ENCODE data around the gene NEU1.
A peak's percentile ranks its signal among the peaks of the same experiment; 100 is the strongest.
"Not testable (repeated sequence)": the region's sequence is repeated elsewhere in the genome, so short reads cannot be mapped to it uniquely, and the experiment has no call there.

NEU1 gene

DNA sequence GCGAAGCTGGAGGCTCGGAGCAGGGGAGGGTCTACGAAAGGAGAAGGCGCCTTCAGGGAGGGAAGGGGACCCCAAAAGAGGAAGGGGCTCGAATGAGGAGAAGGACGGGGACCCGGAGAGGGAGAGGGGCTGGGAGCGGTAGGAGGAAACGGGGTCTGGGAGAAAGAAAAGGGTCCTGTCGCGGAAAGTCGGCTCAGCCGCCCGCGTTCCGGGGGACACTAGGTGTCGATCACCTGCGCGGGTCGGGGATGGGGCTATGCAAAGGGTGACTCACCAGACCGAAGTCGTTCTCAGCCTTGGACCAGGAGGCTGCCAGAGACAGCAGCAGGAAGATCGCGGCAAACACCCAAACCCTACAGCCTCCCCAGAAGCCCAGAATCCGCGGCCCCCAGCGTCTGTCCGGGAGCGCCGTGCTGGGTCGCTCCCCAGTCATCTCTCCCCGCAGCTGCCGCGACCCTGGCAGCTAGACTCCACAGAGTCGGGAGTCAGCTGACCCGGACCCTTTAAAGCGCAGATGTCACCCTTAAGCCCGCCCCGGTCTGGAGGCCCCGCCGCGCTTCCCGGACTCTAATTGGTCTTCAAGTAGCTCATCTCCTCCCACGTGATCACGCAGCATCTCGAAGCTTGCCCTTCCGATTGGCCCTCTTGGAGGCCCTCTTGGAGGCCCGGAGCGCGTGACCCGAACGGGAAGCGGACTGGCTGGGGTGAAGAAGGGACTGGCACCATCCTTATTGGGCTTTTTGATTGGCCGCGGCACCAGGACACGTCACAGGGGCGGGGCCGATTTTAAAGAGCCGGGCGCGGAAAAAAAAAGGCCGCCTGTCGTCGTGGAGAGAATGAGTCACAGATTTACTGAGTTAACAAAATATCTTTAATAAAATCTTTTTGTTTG is at the start of gene NEU1:
TSS of gene NEU1 (minus strand) at position 478 of the 892 bp plus-strand sequence. CDS start at position 433, 45 bp downstream.
- DNase-seq: peak; percentile 100

- DNase-seq: no peak
Observed at GRCh38 chr6:31911826-31912585, 49.4 kb upstream of the NEU1 start.

DNA sequence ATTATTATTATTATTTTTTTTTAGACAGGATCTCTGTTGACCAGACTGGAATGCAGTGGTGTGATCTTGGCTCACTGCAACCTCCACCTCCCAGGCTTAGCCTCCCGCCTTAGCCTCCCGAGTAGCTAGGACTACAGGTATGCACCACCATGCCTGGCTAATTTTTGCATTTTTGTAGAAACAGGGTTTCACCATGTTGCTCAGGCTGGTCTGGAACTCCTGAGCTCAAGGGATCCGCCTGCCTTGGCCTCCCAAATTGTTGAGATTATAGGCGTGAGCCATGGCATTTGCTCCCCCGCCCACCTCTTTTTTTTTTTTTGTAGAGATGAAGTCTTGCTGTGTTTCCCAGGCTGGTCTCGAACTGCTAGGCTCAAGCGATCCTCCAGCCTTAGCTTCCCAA is 46.7 kb upstream of the NEU1 start:
- not testable (repeated sequence) for DNase-seq

DNA sequence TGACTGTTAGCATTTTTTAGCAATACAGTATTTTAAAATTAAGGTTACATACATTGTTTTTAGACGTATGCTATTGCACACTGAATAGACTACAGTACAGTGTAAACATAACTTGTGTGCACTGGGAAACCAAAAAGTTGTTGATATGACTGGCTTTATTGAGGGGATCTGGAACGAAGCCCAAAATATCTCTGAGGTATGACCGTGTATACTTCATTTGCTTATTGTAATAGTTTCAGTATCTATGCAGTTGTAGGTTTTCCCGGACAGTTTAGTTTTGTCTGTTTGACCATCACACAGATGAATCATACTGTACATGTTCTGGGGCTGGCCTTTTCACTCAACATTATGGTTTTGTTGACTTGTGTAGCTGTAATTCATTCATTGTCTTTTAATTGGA is 46.2 kb upstream of the NEU1 start:
- no peak for DNase-seq

DNA sequence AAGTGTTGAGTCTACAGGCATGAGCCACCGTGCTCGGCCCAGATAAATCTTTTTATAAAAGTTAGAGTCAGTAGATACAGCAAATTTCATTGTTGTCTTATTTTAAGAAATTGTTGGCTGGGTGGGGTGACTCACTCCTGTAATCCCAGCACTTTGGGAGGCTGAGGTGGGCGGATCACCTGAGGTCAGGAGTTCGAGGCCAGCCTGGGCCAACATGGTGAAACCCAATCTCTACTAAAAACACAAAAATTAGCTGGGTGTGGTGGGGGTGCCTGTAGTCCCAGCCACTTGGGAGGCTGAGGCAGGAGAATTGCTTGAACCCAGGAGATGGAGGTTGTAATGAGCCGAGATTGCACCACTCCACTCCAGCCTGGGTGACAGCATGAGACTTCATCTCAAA is 45.6 kb upstream of the NEU1 start:
- not testable (repeated sequence) for DNase-seq

DNA sequence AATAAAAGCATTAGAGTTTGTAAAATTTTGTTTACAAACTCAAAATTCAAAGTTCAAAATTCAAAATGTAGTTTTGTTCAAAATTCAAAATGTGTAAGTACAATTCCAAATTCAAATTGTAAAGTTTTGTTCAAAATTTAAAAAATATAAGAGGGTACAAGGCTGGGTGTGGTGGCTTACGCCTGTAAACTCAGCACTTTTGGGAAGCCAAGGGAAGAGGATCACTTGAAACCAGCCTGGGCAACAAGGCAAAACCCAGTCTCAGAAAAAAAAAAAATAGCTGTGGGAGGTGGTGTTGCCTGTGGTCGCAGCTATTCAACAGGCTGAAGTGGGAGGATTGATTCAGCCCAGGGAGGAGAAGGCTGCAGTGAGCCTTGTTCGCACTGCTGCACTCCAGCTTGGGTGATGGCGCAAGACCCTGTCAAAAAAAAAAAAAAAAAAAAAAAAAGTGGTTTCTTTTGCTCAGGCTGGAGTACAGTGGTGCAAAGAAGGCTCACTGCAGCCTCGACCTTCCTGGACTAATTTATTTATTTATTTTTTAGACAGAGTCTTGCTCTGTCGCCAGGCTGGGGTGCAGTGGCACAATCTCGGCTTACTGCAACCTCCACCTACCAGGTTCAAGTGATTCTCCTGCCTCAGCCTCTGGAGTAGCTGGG is 44.7 kb upstream of the NEU1 start:
- no peak for DNase-seq

GRCh38 chr6:31906727-31907126 is 44.1 kb upstream of the NEU1 start:
- DNase-seq: not testable (repeated sequence)

GRCh38 chr6:31906122-31906521 is 43.5 kb upstream of the NEU1 start:
- DNase-seq: no peak

- DNase-seq: no peak
Observed at GRCh38 chr6:31905041-31905440, 42.4 kb upstream of the NEU1 start.

DNA sequence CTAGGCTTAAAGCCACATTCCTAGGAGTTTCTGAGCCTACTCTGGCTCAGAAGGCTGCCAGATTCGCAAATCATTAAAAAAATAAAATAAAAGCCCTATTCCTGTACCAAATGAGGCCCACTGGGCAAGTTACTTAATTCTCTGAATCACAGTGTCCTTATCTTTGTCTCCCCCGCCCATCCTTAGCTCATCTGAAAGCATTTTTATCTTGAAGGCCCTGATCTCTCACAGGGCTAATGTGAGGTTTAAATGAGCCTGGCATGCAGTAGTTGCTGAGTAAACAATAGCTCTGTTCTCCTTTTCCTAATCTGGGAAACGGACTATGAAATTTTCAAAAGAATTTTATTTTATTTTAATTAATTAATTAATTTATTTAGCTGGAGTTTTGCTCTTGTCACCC is 41.3 kb upstream of the NEU1 start:
- no peak for DNase-seq

GRCh38 chr6:31901953-31902643 is 39.5 kb upstream of the NEU1 start, which contains the start of gene ZBTB12:
ZBTB12 (minus strand) TSS chr6:31902086; CDS start chr6:31901305, 781 bp downstream.
- peak; percentile 92 to 94 for DNase-seq

GRCh38 chr6:31901415-31901952 is 38.9 kb upstream of the NEU1 start:
- no peak for DNase-seq

GRCh38 chr6:31900917-31901414 is 38.3 kb upstream of the NEU1 start:
- DNase-seq: peak in 1 of 2 experiments; percentile 17

DNA sequence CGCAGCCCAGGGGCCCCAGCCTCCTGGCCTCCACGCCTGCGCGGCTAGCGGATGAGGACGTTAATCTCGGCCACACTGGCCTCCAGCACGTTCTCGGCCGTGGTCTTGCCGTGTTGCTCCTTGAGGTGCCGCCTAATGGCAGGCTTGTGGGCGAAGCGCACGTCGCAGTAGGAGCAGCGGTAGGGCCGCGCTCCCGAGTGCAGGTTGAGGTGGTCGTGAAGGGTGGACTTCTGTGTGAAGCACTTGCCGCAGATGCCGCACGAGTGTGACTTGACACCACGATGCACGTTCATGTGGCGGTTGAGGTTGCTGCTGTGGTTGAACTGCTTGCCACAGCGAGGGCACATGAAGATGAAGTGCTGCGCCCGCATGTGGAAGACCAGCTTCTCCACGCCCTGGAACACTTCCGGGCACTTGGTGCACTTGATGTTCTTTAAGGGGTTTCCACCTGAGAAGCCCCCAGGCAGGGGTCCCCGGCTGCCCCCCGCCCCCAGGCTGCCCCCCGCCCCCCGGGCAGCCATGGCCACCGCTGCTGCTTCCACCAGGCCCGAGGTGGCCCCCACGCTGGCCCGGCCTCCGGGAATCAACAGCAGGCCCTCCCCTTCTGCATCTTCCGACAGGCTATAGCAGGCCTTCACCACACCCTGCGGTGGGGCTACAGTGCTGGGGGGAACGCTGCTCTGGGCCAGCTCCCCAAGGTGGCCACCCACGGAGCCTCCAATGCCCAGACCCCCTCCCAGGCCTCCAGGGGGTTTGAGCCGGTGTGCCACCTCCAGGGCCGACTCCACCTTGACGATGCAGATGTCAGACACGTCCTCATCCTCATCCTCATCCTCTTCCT is 37.5 kb upstream of the NEU1 start:
- DNase-seq: no peak

- no peak for DNase-seq
Observed at GRCh38 chr6:31899215-31899614, 36.6 kb upstream of the NEU1 start.

DNA sequence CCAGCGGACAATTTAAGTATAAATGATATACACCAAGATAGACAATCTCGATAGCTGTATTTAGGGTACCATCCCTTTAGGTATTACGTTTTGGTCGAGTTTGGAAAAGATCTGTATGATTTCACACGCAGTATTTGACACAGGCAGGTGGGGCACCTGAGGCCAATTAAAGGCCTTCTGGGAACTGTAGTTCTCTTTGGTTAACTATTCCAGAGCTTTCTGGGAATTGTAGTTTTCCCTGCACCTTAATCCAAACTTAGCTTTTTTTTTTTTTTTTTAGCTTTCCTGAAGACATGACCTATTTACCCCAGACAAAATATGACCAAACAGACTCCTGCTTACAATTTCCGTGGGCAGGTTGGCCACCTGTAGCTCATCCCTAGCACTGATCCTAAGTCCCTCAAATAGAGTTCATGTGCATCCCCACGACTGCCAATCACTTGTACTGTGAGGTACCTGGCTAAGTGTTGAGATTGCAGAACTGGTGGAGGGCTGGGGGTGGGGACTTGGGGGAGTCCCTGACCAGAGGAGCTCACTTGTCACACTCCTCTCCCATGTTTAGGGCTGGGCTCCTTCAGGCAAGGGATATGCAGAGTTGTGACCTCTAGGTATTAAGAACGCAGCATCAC is 35.9 kb upstream of the NEU1 start:
- DNase-seq: peak; percentile 37 to 47

- peak; percentile 70 to 78 for DNase-seq
Observed at GRCh38 chr6:31897612-31898382, 35.2 kb upstream of the NEU1 start, which contains the start of gene EHMT2. EHMT2 (minus strand) TSS chr6:31897698; CDS start chr6:31897677, 21 bp downstream.

DNA sequence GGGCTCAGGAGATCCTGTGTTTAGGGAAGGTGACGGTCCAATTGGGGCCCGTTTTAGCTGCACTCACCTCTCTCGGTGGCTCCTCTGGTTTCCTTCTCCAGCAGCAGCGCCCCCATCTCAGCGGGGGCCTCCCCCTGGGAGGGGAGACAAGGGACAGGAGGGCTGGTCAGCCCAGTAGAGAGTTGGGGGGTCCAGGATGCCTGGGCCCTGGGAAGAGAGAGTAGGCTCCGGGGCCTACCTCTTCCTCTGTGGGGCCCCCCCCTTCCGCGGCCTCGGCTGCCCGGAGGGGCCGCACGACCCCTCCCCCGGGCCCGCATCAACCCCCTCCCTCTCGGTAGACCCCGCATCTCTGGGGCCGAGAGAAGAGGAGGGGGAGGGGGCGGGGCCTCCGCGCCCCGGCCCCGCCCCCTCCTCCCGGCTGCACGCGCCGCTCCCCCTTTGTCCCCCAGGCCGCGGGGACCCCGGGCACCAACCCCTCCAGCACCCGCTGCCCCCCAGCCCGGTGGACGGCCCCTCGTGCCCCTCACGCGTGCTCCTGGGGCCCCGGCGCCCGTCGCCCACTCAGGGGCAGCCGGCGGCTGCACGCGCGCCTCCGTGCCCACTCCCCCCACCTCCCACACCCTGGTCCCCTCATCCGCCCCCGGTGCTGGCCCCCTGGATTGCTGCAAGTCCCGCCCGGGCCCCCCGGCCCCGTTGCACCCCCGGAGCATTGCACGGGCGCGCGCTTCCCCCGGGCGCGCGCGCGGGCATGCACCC is 34.4 kb upstream of the NEU1 start:
- no peak for DNase-seq

DNA sequence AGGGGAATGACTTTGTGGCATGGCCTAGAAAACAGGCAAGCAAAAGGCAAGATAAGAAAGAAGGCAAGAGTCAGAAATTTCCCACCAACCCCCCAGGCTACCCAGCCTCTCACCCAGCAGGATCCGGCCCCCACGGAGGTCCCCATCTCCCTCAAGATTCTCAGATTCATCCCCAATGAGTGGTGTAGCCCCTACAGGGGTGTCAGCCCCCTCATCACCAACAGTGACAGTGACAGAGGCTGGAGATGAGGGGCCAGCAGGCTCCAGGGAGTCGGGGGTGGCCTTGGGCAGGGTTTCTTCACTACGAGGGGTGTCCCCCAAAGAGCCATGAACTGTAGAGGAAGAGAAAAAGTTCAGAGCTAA is 33.9 kb upstream of the NEU1 start:
- DNase-seq: no peak

Measured in SHP77 (cell line).